T-helper 2 cell (primary cell): ENCODE results near the gene STARD8.
"Not testable (repeated sequence)": the region's sequence is repeated elsewhere in the genome, so short reads cannot be mapped to it uniquely, and the experiment has no call there.

Experiments used
- DNase-seq, 5 experiments: peaks; one replicate each; pipeline versions ENCODE4 v3.0.0 to v3.0.0-alpha.2; 2012 to 2022

STARD8 gene

DNA sequence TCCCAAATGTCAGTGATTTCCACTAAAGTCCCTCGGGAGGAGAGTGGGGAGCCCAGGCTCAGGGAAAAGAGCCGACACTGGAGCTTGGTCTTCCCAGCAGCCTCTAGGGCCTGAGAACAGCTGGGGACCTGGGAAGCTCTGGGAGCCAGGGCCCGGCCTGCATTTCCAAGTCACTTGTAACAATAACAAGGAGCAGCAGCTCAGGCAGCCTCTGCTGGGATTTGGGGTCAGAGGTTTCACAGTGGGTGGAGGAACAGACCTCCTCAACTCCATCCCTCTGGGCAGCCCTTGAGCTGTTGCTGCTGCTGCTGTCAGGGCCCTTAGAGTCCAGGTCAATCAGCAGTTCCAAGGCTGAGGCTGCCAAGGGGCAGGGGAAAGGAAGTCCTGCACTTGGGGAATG, 11.1 kb downstream of the STARD8 start:
- no peak for DNase-seq

DNA sequence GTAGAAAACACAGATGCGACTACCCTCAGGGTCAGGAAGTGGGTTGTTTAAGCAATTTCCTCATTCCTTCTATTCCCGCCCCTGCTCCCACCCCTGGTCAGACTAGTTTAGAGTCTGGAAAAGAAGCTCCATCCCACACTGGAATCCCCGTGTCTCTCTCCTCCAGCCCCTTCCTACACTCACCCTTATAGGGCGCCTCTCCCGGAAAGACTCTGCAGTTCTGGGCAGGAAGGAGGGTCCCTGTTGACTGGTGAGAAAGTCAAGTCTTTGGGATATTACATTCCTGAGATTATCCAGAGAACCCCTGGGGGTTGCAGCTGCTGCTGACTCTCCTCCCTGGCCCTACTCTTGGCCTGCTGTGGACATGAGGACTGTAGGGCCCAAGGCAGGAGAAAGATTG, 11.9 kb downstream of the STARD8 start:
- no peak for DNase-seq

DNA sequence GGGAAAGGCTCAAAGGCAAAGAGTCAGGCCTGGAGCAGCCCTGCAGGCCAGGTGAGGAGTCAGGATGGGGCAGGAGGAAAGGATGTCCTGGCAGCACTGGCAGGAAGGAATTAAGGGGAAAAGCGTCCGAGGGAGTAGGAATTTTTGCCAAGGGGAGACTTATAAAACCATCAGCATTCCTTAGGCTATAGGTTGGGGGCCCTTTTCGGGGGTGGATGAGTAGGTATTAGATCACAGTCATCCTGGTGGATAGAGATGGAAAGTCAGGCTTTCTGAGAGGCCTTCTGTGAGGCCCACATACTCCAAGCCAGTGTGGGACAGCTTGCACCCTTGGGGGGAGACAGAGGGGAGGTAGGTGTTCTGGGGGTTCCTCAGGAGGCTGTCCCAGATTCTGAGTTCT, 12.3 kb downstream of the STARD8 start:
- DNase-seq, result no peak

DNA sequence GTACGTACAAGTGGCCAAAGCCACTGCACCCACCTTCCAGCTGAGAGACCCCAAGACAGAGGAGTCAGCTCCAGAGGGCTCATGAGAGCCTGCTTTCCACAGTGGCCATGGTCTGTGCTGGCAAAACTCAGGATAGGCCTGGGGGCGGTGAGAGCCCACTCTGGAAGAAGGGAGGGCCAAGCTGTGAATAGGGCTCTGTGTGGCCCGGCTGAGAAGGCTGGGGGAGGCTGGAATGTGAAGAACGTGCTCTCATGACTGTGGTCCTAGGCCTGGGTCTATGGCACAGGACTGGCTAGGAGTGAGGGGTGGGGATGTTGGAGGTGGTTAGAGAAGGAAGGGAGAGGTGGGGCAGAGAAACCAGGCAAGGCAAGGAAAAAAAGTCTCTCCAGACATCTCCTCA, 13.3 kb downstream of the STARD8 start:
- no peak for DNase-seq

DNA sequence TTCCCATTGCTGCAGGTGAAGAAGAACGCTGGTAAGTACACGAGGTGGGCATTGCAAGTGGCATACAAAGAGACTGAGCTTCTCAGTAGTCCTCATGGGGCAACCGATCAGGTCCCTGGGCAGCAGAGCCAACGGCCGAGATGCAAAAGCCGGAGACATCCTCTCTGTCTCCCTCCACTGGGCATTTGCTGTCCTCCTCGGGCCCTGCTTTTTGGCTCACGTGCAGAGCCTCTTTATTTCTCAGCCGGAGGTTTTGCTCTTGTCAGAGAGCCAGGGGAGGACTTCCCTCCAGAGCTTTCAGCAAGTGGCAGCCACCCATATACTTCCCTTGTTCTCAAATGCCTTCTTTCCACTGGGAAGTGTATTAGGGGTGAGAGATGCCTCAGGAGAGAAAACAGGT, 18.0 kb downstream of the STARD8 start:
- no peak for DNase-seq

DNA sequence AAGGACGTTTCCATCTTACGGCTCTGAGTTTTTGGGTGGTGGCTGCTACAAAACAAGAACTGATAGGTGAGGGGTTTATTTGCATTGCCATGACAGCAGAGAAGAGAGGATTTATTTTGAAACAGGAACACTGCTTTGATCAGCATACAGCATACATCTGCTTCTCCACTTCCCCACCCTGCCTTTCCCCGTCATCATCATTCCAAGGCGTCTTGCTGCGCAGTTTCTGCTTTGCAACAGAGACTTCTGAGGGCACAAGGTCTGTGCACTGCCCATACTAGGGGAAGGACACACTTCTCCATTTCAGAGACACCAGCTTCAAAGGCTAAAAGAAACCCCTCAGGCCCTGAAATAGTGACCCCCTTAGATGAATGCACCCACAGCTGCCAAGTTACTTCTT, 19.1 kb downstream of the STARD8 start:
- no peak for DNase-seq

DNA sequence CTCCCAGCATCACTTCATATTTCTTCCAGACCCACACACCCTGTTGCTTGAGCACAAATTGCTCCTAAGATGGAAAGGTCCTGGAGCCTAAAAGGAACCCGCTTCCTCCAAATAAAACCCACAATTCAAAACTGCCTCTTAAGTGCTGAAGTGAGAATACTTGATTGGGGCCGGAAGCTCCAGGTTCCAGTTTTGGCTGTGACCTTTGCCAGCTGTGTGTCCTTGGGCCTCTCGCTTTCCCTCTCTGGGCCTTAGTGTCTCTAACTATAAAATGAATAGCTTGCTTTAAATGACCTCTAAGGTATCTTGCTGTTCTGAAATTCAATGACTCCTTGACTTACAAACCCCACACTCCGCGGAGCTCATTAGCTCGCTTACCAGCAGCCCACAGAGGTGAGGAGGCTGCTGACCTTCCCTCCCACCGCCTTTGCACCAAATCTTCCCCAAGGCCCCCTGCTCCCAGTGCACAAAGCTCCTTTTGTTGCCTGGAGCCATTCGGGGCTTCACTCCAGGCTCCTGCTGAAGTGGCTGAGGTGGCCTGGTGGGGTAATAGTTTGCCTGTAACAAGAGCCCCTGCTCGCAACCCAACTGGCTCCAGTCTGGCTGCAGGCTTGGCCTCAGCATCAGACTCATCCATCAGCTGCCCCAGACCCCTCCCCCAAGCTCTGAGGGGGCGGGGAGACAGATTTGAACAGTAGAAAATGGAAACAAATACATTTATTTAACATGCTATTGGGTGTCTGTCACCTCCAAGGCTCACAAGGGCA, 21.8 kb downstream of the STARD8 start:
- DNase-seq, result no peak

DNA sequence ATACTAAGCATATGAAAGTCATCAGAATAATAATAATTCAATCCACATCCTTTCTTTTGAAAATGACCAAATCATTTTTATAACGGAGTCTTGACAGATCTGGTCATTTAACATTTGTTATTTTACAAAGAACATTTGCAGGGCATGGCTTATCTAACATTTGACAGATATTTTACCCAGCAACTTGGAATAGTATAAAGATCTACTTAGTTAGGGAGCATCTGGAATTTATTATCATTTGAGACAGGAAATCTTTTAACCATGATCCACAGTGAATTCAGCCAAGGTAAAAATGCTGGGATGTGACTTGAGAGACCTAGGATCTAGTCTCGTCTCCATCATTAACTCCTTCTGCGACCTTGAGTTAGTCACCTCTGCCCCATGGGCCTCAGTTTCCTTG, 22.4 kb downstream of the STARD8 start:
- DNase-seq, result no peak

DNA sequence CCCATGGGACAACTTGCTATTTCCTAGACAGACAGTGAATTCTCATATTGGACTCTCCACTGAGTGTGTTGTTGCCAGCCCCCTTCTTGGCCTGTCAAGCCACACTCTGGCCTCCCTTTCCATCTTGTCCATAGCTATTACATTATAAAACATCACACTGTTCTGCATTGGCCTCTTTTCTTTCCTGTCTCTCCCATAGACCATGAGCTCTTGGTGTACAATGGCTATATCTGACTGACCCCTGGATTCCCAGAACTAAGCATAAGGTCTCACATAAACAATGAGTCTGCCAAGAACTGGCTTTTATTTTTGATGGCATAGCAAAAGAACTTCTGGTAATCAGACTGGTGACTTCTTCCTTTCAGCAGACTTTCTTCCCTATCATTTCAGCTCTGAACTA, 23.8 kb downstream of the STARD8 start:
- no peak for DNase-seq

DNA sequence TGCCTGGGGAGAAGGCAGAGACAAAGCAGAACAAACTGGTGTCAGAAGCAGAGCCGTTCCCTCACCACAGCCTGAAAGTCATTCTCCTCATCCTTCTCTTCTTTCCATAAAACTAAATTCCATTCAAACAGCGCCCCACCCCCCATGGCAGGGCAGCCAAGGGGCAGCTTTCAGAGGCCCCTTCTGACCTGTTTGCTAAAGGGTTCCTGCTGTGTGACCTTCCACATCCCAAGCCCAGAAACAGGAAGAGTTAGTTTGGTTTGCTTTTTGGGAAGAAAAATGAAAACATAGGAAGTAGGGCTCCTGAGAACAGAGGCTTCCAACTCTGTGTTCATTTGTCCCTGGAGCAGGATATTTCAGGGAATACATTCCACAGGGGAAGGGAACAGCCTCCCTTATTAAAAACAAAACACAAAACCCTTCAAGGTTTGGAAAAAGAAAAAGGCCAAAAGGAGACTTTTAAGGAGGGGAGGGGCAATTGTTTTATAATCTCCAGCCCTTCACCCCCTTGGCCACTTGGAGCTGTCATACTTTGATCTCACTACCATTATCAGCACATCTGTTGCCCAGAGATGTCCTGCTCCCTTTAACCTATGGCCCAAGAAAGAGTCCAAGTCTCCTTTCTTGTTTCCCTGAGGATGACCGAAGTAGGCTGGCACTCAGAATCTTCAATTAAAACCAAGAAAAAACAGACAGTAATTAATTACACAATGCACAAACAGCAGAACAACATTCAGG, 25.3 kb downstream of the STARD8 start:
- DNase-seq, result no peak

DNA sequence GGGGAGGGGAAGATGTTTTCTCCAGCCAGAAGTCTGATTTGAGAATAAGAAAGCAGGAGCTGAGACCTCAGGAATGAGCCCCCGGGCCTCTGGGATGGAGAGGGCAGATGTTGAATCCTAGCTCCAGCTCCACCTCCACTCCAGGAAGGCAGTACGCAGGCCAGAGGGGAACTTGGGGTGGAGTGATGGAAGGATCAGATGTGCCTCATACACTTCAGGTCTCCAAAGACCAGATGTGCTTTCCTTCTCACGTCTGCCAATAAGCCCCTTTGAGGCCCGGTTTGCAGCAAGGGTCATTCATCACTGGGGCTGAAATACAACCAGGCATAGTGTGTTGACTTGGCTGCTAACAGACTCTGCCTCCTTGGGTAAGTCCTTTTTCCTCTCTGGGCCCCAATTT, 28.1 kb downstream of the STARD8 start:
- DNase-seq, result no peak

DNA sequence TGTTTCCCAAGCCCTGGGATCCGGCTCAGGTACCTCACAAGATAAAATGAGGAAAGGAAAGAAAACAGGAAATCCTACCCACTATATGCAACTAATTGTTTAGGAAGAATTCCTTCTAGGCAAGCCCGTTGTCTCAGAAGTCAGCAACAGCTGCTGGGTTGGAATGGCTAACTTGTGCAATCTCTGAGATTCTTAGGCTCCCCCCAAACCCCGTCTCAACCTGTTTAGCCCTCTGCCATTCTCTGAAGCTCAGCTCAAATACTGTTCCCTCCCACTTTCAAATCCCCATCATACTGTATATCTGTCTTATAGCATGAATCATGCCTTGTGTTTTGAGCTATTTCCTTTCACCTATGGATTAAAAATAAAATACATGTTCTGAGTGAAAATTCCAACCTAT, 28.9 kb downstream of the STARD8 start:
- DNase-seq, result no peak

DNA sequence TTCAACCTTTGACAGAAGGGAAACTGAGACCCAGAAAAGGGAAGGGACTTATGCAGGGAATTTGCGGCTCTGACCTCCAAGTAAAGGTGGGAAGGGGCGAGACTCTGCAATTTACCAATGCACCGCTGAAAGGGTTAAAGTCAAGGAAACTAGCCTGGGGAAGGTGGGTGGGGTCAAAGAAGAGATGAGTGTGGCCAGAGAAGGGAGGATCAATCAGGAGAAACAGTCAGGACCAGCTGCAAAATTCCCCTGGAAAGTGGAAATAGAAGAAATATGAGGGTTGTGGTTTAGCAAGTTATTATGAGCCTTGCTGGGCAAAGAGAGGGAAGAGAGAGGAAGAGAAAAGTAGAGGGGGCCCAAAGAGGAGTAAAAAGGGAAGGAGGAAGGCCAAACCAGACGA, 30.5 kb downstream of the STARD8 start:
- no peak for DNase-seq

DNA sequence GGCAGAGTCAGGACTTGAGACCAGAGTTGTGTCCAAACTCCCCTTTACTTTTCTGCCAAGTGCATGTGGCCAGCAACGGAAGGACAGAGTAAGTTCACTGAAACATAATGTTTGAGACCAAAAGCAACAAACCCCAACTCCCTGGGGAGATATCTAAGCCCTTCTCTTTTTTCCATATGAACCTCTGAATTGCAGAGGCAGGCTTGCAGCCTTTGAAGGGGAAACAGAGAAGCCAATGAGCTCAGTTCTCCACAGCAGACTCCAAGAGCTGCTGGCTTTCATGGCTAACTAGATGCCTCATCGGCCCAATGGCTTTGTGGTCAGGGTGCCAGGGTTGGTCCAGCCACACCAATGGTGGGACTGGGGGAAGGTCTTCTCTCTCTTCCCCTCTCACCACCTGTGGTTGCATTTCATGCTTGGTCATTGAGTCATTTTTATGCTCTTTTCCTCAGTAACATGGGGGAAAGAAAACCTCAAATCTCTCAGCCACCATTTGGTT, 34.0 kb downstream of the STARD8 start:
- no peak for DNase-seq

DNA sequence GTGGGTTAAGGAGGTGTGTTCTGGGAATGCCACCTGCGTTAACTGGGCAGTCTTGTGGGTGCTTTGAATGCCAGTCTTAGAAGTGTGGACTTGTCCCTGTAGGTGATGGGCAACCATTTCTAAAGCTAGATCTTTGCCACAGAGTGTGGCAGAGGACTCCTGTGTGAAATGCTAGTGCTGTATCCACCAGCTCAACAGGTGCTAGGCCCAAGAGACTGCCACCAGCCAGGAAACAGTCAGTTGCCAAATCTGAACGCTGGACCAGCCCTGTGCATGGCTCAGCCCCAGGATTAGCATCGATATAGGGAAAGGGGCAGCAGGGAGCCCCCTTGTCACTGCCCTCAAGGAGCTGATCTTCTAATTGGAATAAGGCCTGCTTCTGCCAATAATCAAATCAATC, 35.3 kb downstream of the STARD8 start:
- DNase-seq, result no peak

DNA sequence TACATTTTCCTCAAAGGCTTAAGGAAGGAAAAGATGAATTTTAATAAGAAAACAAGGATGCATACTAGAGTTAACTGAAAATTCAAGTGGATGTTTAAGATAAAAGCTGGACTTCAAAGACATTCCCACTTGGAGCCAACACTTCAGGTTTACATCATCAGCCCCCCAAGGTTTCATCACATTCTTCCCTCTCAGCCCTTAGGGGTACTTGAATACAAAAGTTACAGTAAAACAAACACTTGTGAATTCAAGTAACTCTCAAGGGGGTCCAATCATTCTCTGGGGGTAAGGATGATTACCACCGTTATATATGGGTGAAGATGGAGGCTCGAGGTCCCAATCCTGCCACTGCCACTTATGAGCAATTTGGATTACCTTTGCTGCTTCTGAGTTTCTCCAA, 36.1 kb downstream of the STARD8 start:
- no peak for DNase-seq

DNA sequence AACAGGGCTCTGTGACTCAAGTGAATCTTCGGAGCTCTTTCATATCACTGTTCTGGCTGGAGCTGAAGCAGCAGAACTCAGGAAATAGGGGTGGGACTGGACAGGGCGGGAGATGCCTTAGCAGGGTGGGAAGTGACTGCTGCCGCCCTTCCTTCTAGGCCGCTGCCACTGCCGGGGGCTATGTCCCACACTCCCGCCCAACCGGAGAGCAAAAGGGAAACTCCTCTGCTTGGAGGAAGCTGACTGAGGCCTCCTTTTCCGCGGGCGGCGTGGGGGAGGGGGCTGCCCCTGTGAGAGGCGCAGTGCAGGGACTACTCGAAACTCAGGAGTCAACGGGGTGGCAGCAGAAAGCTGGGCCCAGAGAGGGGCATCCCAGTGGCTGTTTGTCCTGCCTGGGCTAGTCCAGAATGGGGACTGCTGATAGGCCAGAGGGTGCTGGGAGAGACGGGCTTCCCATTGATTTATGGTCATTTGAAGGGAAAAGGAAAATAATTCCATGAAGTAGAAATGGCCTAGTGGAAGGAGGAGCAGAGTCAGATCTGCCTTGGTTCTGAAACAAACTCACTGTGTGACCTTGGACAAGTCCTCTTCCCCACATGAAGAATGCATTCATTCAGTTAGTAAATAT, 36.9 kb downstream of the STARD8 start:
- DNase-seq, result no peak

DNA sequence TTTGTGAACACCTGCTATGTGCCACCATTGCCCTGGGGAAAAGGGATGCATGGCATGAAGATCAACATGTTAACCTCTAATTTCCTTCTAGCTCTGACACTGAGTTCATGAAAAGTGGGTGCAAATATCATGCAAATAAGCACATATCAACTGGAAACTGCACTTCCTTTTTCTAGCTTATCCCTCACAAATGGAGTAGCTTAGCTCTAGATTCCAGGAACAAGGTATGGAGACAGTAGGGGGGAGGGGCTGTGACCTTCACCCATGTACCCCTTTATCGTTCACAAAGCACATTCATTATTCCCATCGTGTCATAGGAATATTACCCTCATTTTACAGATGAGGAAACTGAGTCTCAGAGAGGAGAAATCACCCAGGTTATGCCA, 37.4 kb downstream of the STARD8 start:
- no peak for DNase-seq

DNA sequence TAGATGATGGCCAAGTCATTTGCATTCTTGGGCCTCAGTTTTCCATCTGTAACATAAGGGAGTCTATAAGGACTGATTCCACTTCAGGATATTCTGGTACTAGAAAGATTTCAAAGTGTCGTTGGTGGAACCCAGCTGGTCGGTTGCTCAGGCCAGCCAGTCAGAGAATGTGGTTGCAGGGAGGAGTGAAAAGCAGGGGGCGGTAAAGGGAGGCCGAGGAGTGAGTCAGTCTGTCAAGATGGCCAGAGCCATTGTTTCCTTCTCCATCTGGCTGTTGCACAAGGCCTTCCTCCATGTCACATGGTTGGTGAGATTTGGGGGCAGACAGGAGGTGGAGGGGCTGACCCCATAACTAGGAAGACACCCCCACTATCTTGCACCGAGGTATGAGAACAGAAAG, 38.2 kb downstream of the STARD8 start:
- no peak for DNase-seq

DNA sequence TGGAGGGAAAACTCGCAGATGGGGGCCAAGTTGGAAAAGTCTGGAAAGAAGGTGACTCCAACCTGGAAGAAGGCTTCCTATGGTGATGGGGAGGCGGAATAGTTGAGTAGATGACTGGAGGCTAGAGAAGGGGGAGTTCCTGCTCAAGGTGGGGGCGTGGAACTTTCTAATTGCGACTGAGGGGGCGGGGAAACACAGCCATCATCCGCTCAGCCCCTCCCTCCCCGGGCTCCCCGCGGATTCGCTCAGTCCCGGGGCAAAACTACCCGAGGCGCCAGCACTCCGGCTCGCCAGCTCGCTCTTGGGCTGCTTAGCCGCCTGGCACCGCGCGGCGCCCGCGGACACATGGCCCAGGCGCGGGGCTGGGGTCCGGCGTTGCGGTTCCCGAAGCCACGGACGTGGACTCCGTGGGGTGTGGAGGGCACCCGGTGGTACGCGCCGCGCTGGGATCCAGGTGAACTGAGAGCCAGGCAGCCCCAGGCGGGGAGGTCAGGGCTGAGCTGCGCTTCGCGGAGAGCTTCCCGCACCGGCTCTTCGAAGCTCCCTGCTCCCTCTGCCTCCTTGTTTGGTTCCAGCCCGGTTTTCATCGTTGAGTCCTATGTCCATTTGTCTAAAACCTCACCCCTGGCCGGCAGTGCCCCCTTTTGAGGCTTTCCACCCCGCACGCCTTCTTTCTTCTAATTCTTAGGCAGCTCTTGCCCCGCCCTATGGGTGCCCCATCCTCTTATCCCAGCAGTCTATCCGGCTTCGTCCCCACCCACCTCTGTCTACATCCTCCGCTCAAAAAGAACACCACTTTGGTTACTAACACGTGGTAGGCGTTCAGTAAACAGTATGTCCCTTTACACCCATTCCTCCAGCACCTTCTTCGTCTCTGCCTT, 38.9 kb downstream of the STARD8 start:
- DNase-seq, result peak in 1 of 5 experiments; percentile 31

DNA sequence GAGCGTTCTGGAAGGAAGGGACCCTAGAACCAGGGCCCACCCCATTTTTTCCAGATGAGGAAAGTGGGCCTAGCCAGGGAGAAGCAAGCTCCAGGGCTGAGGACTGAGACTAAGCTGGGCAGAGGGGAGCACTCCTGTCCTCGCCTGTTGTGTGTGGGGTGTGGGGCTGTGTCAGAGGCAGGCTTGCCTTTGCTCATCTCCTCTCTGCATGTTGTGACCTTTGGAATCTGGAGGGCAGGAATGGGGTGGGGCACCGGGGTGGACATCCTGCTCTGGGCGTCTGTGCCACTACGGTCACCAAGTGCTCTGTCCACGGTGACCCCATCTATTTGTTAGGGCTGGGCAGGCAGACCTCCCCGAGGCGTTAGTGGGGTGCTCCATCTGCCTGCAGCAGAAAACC, 41.5 kb downstream of the STARD8 start:
- DNase-seq, result not testable (repeated sequence)

DNA sequence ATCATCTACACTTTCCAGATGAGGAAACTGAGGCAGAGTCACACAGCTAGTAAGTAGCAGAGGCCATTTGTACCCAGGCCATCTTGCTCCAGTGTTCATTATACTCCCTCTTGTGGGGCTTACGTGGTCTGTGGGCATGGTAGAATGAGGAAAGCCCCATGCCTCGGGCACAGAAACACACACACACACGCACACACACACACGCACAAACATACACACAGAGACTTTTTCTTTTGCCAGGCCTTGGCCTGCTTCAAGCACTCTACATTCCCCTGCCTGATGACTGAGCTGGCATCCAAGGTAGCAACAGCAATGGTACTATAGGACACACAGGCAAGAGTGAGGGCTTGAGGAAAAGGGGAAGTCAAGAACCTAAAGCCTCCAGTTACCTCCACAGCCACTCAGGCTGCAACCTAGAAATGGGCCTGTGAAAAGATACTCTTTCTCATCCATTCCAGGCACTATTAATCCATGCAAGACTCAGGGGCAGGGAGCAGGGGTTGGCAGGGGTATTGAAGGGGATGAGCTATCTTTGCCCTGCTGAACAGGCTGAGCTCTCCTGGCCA, 43.6 kb downstream of the STARD8 start:
- no peak for DNase-seq

DNA sequence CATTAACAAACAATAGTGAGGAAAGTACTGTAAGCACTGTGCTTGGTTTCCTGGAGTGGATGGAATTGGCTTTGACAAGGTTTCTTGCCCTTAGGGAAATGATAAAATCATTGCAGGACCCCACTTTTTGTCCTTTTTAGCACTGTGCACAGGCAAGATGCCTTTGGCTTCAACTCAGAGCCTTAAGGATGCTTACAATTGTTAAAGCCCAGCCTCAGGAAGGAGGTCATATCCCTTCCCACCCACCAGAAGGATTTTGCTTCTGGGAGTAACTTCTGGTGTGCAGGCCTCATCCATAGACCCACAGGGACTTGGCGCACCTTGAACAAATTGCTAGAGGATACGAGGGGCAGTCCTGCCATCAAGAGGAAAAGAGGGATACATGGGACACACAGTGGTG, 44.5 kb downstream of the STARD8 start:
- DNase-seq, result no peak
